HepG2 (cell line): Measurements from ENCODE around the gene TAT.

Experiments used
- CEBPG ChIP-seq: IDR thresholded peaks from 2 replicates; pipeline ENCODE4 v1.6.1; 2016
- POLR2AphosphoS5 ChIP-seq: IDR thresholded peaks from 2 replicates; pipeline ENCODE4 v1.6.1; 2012; ENCODE audit warnings: low read depth, low read length
- SCMH1 ChIP-seq: sonication (generic); formaldehyde crosslinking; IDR thresholded peaks from 2 replicates; pipeline ENCODE4 v1.9.0; 2021; ENCODE audit warnings: missing genetic modification reagents, mild to moderate bottlenecking, borderline replicate concordance
- TARDBP ChIP-seq: sonication (generic); formaldehyde crosslinking; IDR thresholded peaks from 2 replicates; pipeline ENCODE4 v1.8.0; 2022; ENCODE audit warnings: mild to moderate bottlenecking, missing genetic modification reagents
- ZBTB21 ChIP-seq: sonication (generic); formaldehyde crosslinking; IDR thresholded peaks from 2 replicates; pipeline ENCODE4 v1.4.0; 2020; ENCODE audit warnings: missing genetic modification reagents
- ZBTB7B ChIP-seq: sonication (generic); formaldehyde crosslinking; IDR thresholded peaks from 2 replicates; pipeline ENCODE4 v1.4.0; 2020; ENCODE audit warnings: missing genetic modification reagents
- ZNF670 ChIP-seq: sonication (generic); formaldehyde crosslinking; IDR thresholded peaks from 2 replicates; pipeline ENCODE4 v1.8.0; 2022; ENCODE audit warnings: mild to moderate bottlenecking, missing genetic modification reagents, borderline replicate concordance
- TF ChIP-seq, protein P1 (sequence below), 2 experiments: IDR thresholded peaks; 2 replicates each; pipeline ENCODE4 v1.6.1; 2011 to 2012; ENCODE audit warnings: low read length in 2 of 2, borderline replicate concordance in 1 of 2, low read depth in 1 of 2, mild to moderate bottlenecking in 1 of 2, moderate library complexity in 1 of 2

DNA sequence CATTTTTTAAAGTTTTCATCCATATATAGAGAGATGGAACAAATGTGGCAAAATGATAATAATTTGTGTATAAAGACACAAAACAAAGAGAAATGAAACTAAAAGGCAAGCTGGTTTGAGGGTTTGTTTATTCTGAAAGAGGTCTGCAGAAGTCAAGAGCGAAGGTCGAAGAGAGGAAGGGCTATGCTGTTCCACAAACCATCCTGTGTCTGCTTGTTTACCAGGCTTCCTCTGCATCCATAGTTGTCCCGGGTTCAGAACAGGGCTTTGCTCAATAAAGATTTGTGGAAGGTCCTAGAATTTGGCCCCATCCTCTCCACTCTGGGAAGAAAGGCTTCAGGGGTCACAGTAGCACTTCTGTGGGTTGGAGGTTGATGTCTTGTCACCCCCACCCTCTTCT, 46.7 kb upstream of the TAT start:
- TF ChIP-seq ZBTB7B, result peak; percentile 48; the same call in 1 of the 2 replicates
- no peak for TF ChIP-seq ZNF670
- TF ChIP-seq, protein P1, sequence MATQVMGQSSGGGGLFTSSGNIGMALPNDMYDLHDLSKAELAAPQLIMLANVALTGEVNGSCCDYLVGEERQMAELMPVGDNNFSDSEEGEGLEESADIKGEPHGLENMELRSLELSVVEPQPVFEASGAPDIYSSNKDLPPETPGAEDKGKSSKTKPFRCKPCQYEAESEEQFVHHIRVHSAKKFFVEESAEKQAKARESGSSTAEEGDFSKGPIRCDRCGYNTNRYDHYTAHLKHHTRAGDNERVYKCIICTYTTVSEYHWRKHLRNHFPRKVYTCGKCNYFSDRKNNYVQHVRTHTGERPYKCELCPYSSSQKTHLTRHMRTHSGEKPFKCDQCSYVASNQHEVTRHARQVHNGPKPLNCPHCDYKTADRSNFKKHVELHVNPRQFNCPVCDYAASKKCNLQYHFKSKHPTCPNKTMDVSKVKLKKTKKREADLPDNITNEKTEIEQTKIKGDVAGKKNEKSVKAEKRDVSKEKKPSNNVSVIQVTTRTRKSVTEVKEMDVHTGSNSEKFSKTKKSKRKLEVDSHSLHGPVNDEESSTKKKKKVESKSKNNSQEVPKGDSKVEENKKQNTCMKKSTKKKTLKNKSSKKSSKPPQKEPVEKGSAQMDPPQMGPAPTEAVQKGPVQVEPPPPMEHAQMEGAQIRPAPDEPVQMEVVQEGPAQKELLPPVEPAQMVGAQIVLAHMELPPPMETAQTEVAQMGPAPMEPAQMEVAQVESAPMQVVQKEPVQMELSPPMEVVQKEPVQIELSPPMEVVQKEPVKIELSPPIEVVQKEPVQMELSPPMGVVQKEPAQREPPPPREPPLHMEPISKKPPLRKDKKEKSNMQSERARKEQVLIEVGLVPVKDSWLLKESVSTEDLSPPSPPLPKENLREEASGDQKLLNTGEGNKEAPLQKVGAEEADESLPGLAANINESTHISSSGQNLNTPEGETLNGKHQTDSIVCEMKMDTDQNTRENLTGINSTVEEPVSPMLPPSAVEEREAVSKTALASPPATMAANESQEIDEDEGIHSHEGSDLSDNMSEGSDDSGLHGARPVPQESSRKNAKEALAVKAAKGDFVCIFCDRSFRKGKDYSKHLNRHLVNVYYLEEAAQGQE (IDR thresholded peaks at IDR 0.05; ENCODE audit: borderline replicate concordance in 1 of 2, low read depth in 1 of 2, low read length in 2 of 2), result no peak
- peak; percentile 48 for TF ChIP-seq CEBPG
- TF ChIP-seq SCMH1, result no peak
- 0 out of 2 replicates have a peak, but pooled peaks have one; percentile 58 for TF ChIP-seq TARDBP (CRISPR knock-in tag)
- TF ChIP-seq ZBTB21, result no peak
- TF ChIP-seq POLR2AphosphoS5, result no peak
